UCSD-AML1 (cell line): ENCODE data around the gene PAXX.
A peak's percentile ranks its signal among the peaks of the same experiment; 100 is the strongest.
"Not testable (repeated sequence)": the region's sequence is repeated elsewhere in the genome, so short reads cannot be mapped to it uniquely, and the experiment has no call there.

Experiments
- DNase-seq: peaks from one replicate; lab custom pipeline; 2025; ENCODE audit not compliant: unreplicated experiment; lab: John Stamatoyannopoulos, UW

The PAXX gene

DNA sequence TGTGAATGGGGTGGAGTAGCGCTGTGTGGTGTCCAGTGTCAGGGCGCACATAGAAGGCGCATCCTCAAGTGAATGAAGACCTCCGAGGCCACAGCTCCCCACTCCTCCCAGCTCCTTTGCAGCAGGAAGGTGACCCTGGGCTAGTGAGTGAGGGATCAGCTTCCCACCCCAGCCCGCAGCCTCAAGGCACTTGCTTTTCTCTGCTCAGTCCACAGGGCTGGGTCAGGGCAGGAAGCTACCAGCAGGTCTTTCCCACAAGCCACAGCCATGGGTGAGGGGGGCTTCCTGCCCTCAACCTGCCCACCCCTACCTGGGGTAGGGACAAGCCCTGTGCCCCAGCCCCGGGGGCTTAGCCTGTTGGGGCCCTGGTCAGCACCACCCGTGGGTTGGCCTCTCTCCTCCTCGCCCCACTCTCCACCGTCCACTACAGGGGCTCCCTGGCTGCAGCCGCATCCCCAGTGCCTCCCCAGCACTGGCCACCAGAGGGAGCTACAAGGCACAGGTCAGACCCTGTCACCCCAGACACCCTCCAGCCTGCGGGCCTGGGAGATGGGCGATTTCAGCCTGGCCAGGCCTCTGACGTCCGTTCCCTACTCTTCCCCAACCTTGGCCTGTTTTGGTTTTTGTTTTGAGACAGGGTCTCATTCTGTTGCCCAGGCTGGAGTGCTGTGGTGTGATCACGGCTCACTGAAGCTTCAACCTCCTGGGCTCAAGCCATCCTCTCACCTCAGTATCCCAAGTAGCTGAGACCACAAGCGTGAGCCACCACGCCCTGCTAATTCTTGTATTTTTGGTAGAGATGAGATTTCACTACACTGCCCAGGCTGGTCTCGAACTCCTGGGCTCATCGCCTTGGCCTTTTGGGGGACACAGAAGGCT is 37.1 kb downstream of the PAXX start:
- peak; percentile 88 for DNase-seq

DNA sequence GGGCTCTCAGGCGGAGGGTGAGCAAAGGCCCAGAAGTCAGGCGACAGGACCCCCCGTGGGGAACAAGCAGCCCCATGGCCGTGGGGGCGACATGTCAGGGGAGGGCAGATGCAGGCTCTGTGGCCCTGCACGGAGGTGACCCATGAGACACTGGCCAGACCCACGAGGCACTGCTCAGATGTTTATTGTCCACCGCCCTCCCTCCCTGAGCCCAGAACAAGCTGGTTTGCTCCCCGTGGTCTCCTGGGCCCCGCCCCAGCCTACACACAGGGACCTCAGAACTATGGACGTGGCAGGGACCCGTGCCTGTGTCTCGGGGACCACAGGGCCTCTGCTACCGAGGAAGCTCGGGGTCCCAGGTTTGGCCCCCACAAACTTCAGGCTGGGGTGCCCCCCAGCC is 37.8 kb downstream of the PAXX start:
- DNase-seq, result peak; percentile 55

DNA sequence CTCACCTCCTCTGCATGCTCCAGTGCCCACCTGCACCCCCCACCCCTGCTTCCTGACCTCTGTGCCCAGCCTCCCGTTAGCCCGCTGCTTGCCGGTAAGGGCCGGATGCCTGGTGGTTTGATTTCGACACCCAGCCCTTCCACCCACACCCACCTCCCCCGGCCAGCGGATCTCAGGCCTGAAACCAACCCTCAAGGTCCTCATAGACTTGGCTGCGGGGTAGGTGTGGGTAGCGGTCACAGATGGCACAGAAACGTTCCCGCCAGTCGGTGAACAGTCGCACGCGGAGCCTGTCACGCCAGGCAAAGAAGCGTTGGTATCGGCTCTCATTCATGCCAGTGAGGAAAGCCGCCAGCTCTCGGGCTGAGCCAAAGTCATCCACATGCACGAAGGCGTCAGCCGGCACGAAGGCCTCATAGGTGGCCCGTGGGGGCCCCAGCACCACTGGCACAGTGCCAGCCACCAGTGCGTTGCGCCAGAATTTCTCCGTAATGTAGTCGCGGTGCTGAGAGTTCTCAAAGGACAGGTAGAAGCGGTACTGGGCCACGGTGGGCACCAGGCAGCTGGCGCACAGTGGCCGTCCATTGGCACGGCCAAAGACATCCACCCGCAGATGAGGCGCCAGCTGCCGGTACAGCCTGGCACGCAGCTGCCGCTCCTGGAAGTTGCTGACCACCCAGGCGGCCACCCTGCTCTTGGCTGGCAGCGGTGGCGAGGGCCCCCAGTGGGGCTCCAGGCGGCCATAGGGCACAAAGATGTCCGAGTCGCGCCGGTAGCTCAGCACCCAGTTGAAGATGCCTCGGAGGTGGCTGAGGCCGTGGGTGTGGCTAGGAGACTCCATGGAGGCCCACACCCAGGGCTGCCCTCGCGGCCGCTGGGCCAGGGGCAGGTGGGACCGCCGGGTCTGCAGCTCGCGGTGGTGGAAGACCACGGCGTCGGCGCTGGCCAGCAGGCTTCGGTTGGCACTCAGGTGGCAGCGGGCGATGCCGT is 38.6 kb downstream of the PAXX start:
- DNase-seq, result peak; percentile 87

- peak; percentile 64 for DNase-seq
These were observed 39.9 kb downstream of the PAXX start, which contains the start of gene FUT7 for GRCh38 chr9:137031904-137032640. TSS of gene FUT7 (minus strand) at chr9:137032088. CDS start at chr9:137031991, 97 bp downstream.

DNA sequence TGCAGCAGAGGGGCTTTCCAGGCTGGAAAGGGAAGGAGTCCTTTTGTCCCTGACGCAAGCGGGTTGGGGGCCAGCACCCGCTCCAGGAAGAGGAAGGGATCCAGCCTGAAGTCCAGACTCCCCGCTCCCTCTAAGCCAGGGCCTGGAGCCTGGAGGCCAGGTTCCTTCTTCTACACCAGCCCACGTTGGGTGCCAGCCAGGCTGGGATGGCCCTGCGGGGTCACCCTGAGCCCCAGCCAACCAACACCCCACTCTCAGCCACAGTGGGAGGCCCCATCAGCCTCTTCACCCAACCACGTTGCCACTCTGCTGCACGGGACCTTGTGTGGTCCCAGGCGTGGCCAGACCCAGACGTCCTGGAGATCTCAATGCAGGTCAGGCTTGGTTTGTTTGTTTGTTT is 40.6 kb downstream of the PAXX start:
- DNase-seq, result peak; percentile 69

GRCh38 chr9:137033481-137033880 is 41.3 kb downstream of the PAXX start:
- not testable (repeated sequence) for DNase-seq

DNA sequence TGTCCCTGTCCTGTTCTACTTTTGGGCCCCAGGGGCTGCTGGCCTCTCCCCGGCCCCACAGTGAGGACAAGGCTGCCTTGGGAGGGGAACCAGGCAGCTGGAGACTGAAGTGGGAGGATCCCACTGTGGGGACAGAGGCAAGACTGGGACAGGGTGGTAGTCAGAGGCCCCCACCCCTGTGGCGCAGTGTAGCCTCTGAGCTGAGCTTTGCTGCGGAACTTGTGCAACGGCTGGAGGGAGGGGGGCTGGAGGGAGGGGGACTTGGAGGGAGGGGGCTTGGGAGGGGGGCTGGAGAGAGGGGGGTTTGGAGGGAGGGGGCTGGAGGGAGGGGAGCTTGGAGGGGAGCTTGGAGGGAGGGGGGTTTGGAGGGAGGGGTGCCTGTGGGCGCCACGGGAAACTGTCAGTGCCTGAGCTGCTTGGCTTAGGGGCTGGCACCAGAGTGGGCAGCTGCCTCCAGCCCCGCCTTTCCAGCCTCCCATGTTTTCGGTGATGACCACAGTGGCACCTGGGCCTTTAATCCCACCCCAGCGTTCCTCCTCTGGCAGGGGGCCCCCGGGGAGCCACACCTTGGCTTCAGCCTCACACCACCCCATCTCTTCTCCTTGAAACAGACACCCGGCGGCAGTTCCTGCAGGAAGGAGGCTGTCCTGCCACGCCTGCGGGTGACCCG is 42.0 kb downstream of the PAXX start:
- peak; percentile 47 for DNase-seq

- peak; percentile 82 for DNase-seq
These were observed 42.7 kb downstream of the PAXX start for GRCh38 chr9:137034709-137035506.

GRCh38 chr9:137035507-137035834 is 43.2 kb downstream of the PAXX start:
- no peak for DNase-seq

DNA sequence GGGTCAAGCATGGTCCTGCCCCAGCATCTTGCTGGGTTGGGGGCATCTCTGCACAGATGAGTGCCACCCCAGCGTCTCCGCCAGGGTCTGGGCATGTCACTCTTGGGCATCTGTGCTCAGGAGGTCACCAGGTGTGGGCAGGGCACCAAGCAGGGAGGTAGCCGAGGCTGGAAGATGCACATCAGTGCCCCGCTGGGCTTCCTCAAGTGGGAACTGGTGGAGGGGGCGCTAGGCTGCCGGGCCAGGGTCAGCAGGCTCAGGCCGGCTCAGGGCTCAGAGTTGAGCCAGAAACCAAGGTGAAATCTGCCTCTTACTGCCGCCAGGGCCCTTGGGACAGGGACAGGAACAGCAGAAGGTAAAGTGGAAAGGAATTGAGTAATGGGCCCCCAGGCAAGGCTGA is 43.7 kb downstream of the PAXX start:
- DNase-seq, result no peak

DNA sequence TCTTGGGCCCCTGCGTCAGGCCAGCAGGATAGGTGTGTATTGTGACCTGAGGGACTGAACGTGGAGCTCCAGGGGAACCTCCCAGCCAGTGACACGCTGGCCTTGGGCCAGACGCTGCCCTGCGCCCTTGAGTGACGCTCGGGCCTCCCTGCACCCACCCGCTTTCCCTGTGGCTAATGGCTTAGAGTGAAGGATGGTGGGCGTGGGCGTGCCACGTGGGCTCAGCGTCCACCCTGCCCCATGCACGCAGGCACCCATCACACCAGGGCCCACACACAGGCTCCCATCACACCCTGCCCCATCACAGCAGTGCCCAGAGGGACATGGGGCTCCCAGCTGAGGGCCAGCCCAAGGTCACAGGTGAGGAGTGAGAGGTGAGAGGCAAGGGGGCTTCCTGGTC is 44.8 kb downstream of the PAXX start:
- DNase-seq, result no peak

DNA sequence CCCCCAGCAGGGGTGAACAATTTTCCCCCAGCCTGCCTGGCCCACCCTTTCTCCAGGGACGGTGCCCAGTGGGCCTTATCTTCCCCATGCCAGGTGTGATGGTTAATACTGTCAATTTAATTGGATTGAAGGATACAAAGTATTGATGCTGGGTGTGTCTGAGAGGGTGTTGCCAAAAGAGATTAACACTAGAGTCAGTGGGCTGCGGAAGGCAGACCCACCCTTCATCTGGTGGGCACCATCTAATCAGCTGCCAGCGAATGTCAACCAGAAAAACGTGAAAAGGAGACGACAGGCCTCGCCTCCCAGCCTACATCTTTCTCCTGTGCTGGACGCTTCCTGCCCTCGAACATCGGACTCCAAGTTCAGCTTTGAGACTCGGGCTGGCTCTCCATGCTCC is 45.3 kb downstream of the PAXX start:
- no peak for DNase-seq

- DNase-seq, result no peak
These were observed 46.7 kb downstream of the PAXX start for GRCh38 chr9:137038916-137039315.

DNA sequence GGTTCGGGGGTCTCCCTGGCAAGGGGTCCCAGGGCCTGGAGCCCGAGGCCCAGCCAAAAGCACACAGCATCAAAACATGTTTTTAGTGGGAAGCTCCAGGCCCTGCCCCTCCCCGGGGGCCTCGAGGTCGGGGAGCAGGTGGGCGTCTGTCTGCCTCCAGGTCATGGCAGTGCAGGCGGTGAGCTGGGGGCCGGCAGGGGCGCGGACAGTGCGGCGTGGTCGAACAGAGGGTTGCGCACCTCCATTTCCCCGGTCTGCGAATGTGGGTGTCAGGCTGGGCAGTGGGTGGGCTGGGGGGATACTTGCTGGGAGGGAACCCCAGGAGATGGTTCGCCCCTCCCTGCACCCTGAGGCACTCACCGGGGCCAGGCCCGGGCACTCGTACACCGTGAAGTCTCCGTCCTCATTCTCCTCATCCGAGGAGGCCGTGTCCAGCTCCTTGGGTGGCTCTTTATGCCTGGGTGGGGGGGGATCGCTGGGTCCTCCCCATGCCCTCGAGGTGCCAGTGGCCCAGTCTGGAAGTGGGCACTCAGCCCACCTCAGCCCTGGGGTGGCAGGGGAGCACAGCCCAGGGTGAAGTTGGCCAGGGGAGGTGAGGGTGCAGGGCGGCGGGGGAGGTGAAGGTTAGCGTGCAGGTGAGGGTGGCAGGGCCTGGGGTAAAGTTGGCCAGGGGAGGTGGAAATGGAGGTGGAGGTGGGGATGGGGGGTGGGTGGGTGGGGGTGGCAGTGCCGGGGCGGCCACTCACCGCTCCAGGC is 47.6 kb downstream of the PAXX start:
- no peak for DNase-seq

DNA sequence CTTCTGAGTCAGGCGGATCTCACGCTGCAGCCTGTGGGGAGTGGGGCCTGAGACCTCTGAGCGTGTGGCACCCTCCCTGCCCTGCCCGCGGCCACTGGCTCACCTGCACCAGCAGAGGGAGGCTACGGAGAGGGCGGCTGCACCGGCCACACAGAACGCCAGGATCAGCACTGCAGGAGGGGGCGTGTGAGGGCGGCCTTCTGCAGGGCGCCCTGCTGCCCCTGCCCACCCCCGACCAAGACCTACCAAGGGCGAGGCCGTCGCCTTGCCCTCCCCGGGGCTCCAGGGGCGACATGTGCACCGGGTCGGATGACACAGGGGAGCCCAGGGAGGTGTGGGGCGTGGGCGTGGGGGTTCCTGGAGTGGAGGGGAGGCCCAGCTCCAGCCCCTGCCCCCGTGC is 48.3 kb downstream of the PAXX start:
- no peak for DNase-seq

DNA sequence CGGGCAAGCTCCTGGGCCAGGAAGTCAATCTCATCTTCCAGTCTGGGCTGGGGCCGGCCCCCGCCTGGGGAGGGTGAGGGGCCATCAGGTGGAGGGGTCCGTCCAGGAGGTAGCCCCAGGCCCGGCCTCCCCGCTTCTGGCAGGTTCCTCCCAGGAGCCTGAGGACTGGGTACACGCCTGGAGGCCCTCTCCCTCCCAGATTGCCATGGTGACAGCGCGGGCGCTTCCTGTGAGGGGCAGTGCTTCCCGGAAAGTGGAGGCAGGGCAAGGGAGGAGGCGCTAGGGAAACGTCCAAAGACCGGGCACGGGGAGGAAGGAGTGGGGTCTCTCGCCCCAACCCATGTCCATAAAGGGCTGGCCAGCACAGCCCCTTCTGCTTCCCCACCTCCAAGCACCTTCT is 48.9 kb downstream of the PAXX start:
- DNase-seq, result peak; percentile 19

- DNase-seq, result no peak
These were observed 50.8 kb downstream of the PAXX start for GRCh38 chr9:137042751-137043727.
